Suprapubic skin (tissue), 4 donors: ENCODE data around the gene RAB3IP.

Source experiments
- CTCF ChIP-seq, 2 donors: fragments of 200-600 bp in 1 of 2; fragments of 450-650 bp in 1 of 2; sonication (generic) in 1 of 2; IDR thresholded peaks; one replicate each; pipeline ENCODE4 v1.5.1; 2016 to 2019; ENCODE audit warnings: antibody characterized with exemption in 2 of 2, mild to moderate bottlenecking in 1 of 2, moderate library complexity in 1 of 2
- EP300 ChIP-seq: sonication (generic); formaldehyde crosslinking; IDR thresholded peaks from one replicate; pipeline ENCODE4 v1.6.1; 2017; ENCODE audit warnings: antibody characterized with exemption
- POLR2A ChIP-seq, 2 donors: fragments of 450-650 bp; IDR thresholded peaks; one replicate each; pipeline ENCODE4 v1.6.1; 2017; ENCODE audit warnings: antibody characterized with exemption in 2 of 2, mild to moderate bottlenecking in 2 of 2, moderate library complexity in 2 of 2
- POLR2AphosphoS5 ChIP-seq, 3 donors: sonication (generic); formaldehyde crosslinking; IDR thresholded peaks; one replicate each; pipeline ENCODE4 v1.6.1; 2017; ENCODE audit warnings: antibody characterized with exemption in 3 of 3

DNA sequence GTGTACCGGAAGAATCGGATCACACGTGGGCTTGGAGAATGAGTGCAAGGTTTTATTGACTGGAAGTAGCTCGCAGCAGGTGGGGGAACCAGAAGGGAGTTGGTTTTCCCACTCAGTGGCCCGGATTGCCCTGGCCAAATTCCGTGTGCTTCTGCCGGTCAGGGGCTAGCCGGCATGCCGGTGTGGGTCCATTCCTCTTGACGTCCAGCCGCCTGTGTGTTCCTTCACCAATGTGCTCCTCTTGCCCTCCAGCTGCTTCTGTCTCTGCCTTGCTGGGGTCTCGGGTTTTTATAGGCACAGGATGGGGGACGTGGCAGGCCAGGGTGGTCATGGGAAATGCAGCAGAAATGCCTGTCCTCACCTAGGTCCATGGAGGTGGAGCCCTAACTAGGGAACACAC, 97.4 kb downstream of the RAB3IP start:
- no peak for TF ChIP-seq POLR2A (IDR thresholded peaks at IDR 0.05)
- no peak for TF ChIP-seq POLR2AphosphoS5 (IDR thresholded peaks at IDR 0.05)
- no peak for TF ChIP-seq CTCF (IDR thresholded peaks at IDR 0.05)
- no peak for TF ChIP-seq EP300
